ENCODE data around the gene CNPY3.

CNPY3 gene

GRCh38 chr6:42984001-42984923 lies 55.0 kb downstream of the CNPY3 start, which contains the start of gene PPP2R5D:
Gene PPP2R5D, plus strand, starts transcription at chr6:42984570. Its CDS starts 108 bp downstream, at chr6:42984678.
- Histone ChIP-seq H3K27me3 (ENCODE audit: control insufficient read depth, insufficient read depth, low read length) (no peaks in the 10 kb centered on the region), H3K36me3 (ENCODE audit: control insufficient read depth, insufficient read depth, low read length) (peaks cover 5% of the 10 kb centered on the region; the same call in 1 of the 2 replicates), H3K9ac (ENCODE audit: low read length) (peak within 1 kb of the TSS; percentile 68), H3K4me3 (ENCODE audit: low read depth, low read length) (peak within 1 kb of the TSS; percentile 73), H3K4me1 (ENCODE audit: control insufficient read depth, insufficient read depth, low read length) (peaks cover 8% of the 10 kb centered on the region), H3K9me3 (ENCODE audit: control insufficient read depth, insufficient read depth, low read depth, low read length) (no peaks in the 10 kb centered on the region), H3K27ac (ENCODE audit: low read depth, low read length) (peak within 1 kb of the TSS; percentile 5; the same call in 1 of the 2 replicates)

DNA sequence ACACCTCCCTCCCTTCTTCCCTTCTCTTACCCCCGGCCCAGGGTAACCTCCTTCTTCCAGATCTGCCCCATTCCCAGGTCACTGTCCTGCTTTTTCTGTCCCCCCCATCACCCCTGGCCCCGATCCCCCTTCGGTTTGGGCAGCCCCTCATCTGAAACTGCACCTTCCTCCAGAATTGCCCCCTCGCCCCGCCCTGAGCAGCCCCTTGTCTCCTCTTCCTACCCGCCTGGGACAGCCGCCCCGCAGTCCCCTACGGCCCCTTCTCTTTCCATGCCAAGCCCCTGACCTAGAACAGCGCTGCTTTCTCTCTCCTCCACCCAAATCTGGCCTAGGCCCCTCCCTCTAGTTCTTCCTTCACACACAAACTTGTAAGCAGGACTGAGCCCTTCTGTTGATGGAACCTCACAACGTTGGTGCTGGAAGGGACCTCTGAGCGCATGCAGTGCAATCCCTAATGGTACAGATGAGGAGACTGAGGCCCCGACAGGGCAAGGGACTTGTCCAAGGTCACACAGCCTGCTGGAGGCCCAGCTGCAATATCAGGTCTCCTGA lies 55.7 kb downstream of the CNPY3 start:
- H3K4me1 ChIP-seq (ENCODE audit: control insufficient read depth, insufficient read depth, low read length), result peaks cover 3% of the 10 kb centered on the region; the same call in 1 of the 2 replicates
- H3K36me3 ChIP-seq (ENCODE audit: control insufficient read depth, insufficient read depth, low read length), result peaks cover 12% of the 10 kb centered on the region
- no peaks in the 10 kb centered on the region for H3K27me3 ChIP-seq (ENCODE audit: control insufficient read depth, insufficient read depth, low read length)
- no peaks in the 10 kb centered on the region for H3K9me3 ChIP-seq (ENCODE audit: control insufficient read depth, insufficient read depth, low read depth, low read length)
- H3K9ac ChIP-seq (ENCODE audit: low read length), result peak overlapping the region; percentile 64
- no peak overlapping the region for H3K27ac ChIP-seq (ENCODE audit: low read depth, low read length)
- peak overlapping the region; percentile 73 for H3K4me3 ChIP-seq (ENCODE audit: low read depth, low read length)

- no peak overlapping the region for H3K9ac ChIP-seq (ENCODE audit: low read length)
- H3K9me3 ChIP-seq (ENCODE audit: control insufficient read depth, insufficient read depth, low read depth, low read length), result no peaks in the 10 kb centered on the region
- H3K4me1 ChIP-seq (ENCODE audit: control insufficient read depth, insufficient read depth, low read length), result peaks cover 3% of the 10 kb centered on the region; the same call in 1 of the 2 replicates
- no peak overlapping the region for H3K27ac ChIP-seq (ENCODE audit: low read depth, low read length)
- H3K4me3 ChIP-seq (ENCODE audit: low read depth, low read length), result no peak overlapping the region
- H3K27me3 ChIP-seq (ENCODE audit: control insufficient read depth, insufficient read depth, low read length), result no peaks in the 10 kb centered on the region
- H3K36me3 ChIP-seq (ENCODE audit: control insufficient read depth, insufficient read depth, low read length), result peaks cover 28% of the 10 kb centered on the region
These were observed 58.5 kb downstream of the CNPY3 start for GRCh38 chr6:42987533-42988451.

- Histone ChIP-seq H3K9ac (ENCODE audit: low read length) (no peak overlapping the region), H3K4me1 (ENCODE audit: control insufficient read depth, insufficient read depth, low read length) (peaks cover 3% of the 10 kb centered on the region; the same call in 1 of the 2 replicates), H3K4me3 (ENCODE audit: low read depth, low read length) (no peak overlapping the region), H3K27ac (ENCODE audit: low read depth, low read length) (no peak overlapping the region), H3K36me3 (ENCODE audit: control insufficient read depth, insufficient read depth, low read length) (peaks cover 28% of the 10 kb centered on the region), H3K27me3 (ENCODE audit: control insufficient read depth, insufficient read depth, low read length) (no peaks in the 10 kb centered on the region), H3K9me3 (ENCODE audit: control insufficient read depth, insufficient read depth, low read depth, low read length) (no peaks in the 10 kb centered on the region)
These were observed 59.3 kb downstream of the CNPY3 start for GRCh38 chr6:42988486-42989020.

All from HUES6 (cell line).